HepG2 (cell line): ENCODE measurements around the gene APRT. TPM values are rescaled to one million over a fixed set of nuclear protein-coding genes. Genes with fewer than 3 reads are reported as not detected.
A peak's percentile ranks its signal among the peaks of the same experiment; 100 is the strongest.

Experiments used
- BORCS8-MEF2B ChIP-seq: sonication (generic); formaldehyde crosslinking; IDR thresholded peaks from 2 replicates; pipeline ENCODE4 v1.8.0; 2022; ENCODE audit warnings: mild to moderate bottlenecking, missing genetic modification reagents
- CC2D1A ChIP-seq: sonication (generic); formaldehyde crosslinking; IDR thresholded peaks from 2 replicates; pipeline ENCODE4 v1.8.1; 2023; ENCODE audit warnings: mild to moderate bottlenecking, missing genetic modification reagents
- CEBPB ChIP-seq: IDR thresholded peaks from 2 replicates; pipeline ENCODE4 v1.6.1; 2011; ENCODE audit warnings: low read depth, low read length, improper control_type of control experiment, borderline replicate concordance
- E2F5 ChIP-seq: sonication (generic); formaldehyde crosslinking; conservative IDR thresholded peaks from 2 replicates; pipeline ENCODE4 v1.4.0; 2020; ENCODE audit warnings: missing genetic modification reagents
- FOXA1 ChIP-seq, 2 experiments: fragments of 450-650 bp in 1 of 2; sonication (generic) in 1 of 2; formaldehyde crosslinking in 1 of 2; IDR thresholded peaks; 2 replicates each; pipeline versions ENCODE4 v1.4.0 to v1.6.1; 2016 to 2020; ENCODE audit warnings: missing genetic modification reagents in 1 of 2
- HCFC1 ChIP-seq: fragments of 150-350 bp; IDR thresholded peaks from 2 replicates; pipeline ENCODE4 v1.6.1; 2014; ENCODE audit warnings: low read depth, low read length
- HOXA5 ChIP-seq: sonication (generic); formaldehyde crosslinking; IDR thresholded peaks from 2 replicates; pipeline ENCODE4 v1.4.0; 2020; ENCODE audit warnings: missing genetic modification reagents
- HOXD1 ChIP-seq: sonication (generic); formaldehyde crosslinking; IDR thresholded peaks from 2 replicates; pipeline ENCODE4 v1.5.0; 2020; ENCODE audit warnings: missing genetic modification reagents
- LBX2 ChIP-seq: sonication (generic); formaldehyde crosslinking; IDR thresholded peaks from 2 replicates; pipeline ENCODE4 v1.5.0; 2020; ENCODE audit warnings: missing genetic modification reagents, mild to moderate bottlenecking, borderline replicate concordance
- MNT ChIP-seq: fragments of 450-650 bp; IDR thresholded peaks from 2 replicates; pipeline ENCODE4 v1.6.1; 2016
- NFKBIZ ChIP-seq: IDR thresholded peaks from 2 replicates; pipeline ENCODE4 v1.6.1; 2018; ENCODE audit warnings: missing genetic modification reagents, missing compliant biosample characterization
- PITX1 ChIP-seq: sonication (generic); formaldehyde crosslinking; IDR thresholded peaks from 2 replicates; pipeline ENCODE4 v1.5.1; 2020; ENCODE audit warnings: mild to moderate bottlenecking, missing genetic modification reagents
- REPIN1 ChIP-seq: sonication (generic); formaldehyde crosslinking; IDR thresholded peaks from 2 replicates; pipeline ENCODE4 v1.8.0; 2022; ENCODE audit warnings: missing genetic modification reagents, low read depth, mild to moderate bottlenecking, borderline replicate concordance
- SNRNP70 ChIP-seq: fragments of 200-400 bp; formaldehyde crosslinking; IDR thresholded peaks from 2 replicates; pipeline ENCODE4 v1.6.1; 2017; ENCODE audit warnings: mild to moderate bottlenecking, low read depth, low read length, moderate library complexity
- SPEN ChIP-seq: sonication (generic); formaldehyde crosslinking; IDR thresholded peaks from 2 replicates; pipeline ENCODE4 v1.5.1; 2020; ENCODE audit warnings: low read depth, mild to moderate bottlenecking, missing genetic modification reagents
- TAF1 ChIP-seq: sonication (generic); formaldehyde crosslinking; IDR thresholded peaks from 2 replicates; pipeline ENCODE4 v1.4.0; 2020; ENCODE audit warnings: missing genetic modification reagents
- THAP11 ChIP-seq: IDR thresholded peaks from 2 replicates; pipeline ENCODE4 v1.6.1; 2016; ENCODE audit warnings: missing biosample characterization, missing genetic modification reagents
- TRIM24 ChIP-seq: sonication (generic); formaldehyde crosslinking; IDR thresholded peaks from 2 replicates; pipeline ENCODE4 v1.8.0; 2022; ENCODE audit warnings: mild to moderate bottlenecking, missing genetic modification reagents
- ZBTB21 ChIP-seq: sonication (generic); formaldehyde crosslinking; IDR thresholded peaks from 2 replicates; pipeline ENCODE4 v1.4.0; 2020; ENCODE audit warnings: missing genetic modification reagents
- ZFAT ChIP-seq: sonication (generic); formaldehyde crosslinking; conservative IDR thresholded peaks from 2 replicates; pipeline ENCODE4 v1.8.1; 2023; ENCODE audit warnings: missing genetic modification reagents, inconsistent platforms
- ZFYVE20 ChIP-seq: sonication (generic); formaldehyde crosslinking; IDR thresholded peaks from 2 replicates; pipeline ENCODE4 v1.8.0; 2023; ENCODE audit warnings: low read depth, mild to moderate bottlenecking, moderate library complexity, missing genetic modification reagents, borderline replicate concordance
- ZNF24 ChIP-seq: fragments of 450-650 bp; IDR thresholded peaks from 2 replicates; pipeline ENCODE4 v1.6.1; 2017; ENCODE audit warnings: antibody characterized with exemption, mild to moderate bottlenecking
- ZNF326 ChIP-seq: sonication (generic); formaldehyde crosslinking; IDR thresholded peaks from 2 replicates; pipeline ENCODE4 v1.4.0; 2020; ENCODE audit warnings: missing genetic modification reagents, borderline replicate concordance
- ZNF580 ChIP-seq: IDR thresholded peaks from 2 replicates; pipeline ENCODE4 v1.6.1; 2016; ENCODE audit warnings: low read depth, borderline replicate concordance
- ZNF629 ChIP-seq: sonication (generic); formaldehyde crosslinking; conservative IDR thresholded peaks from 2 replicates; pipeline ENCODE4 v1.5.0; 2020; ENCODE audit warnings: missing genetic modification reagents
- ZNF644 ChIP-seq: IDR thresholded peaks from 2 replicates; pipeline ENCODE4 v1.6.1; 2016; ENCODE audit warnings: low read depth
- ZNF691 ChIP-seq: sonication (generic); formaldehyde crosslinking; IDR thresholded peaks from 2 replicates; pipeline ENCODE4 v1.4.0; 2020; ENCODE audit warnings: missing genetic modification reagents, low read depth, mild to moderate bottlenecking, borderline replicate concordance
- ZNF713 ChIP-seq: sonication (generic); formaldehyde crosslinking; IDR thresholded peaks from 2 replicates; pipeline ENCODE4 v1.4.0; 2020; ENCODE audit warnings: mild to moderate bottlenecking, missing genetic modification reagents
- polyA plus RNA-seq, 8 experiments: library from polyadenylated mRNA; depleted of rRNA in 3 of 8; stranded (reverse) in 7 of 8; unstranded in 1 of 8; fragments of >200 nt; fragmentation: Illumina TruSeq in 4 of 8; extraction: Trizol in 4 of 8; gene quantifications; 2 replicates each; pipeline versions ENCODE4 v1.2.1 to v1.2.3, GENCODE V29; 2011 to 2016; ENCODE audit warnings: low read depth in 4 of 8, missing spikeins in 1 of 8, mixed read lengths in 1 of 8; ENCODE audit not compliant: insufficient read depth in 1 of 8
- total RNA-seq, 5 experiments: library from RNA; depleted of rRNA; stranded (reverse); fragments of >200 nt; fragmentation: Illumina TruSeq; extraction: Trizol; gene quantifications; 2 replicates each; pipeline ENCODE4 v1.2.3, GENCODE V29; 2016; ENCODE audit warnings: low read depth in 1 of 5

The APRT gene
- total and polyA plus RNA-seq, 2 of the 13 experiments (the other 11 are each of a cell fraction or from before 2014, with no cell fraction given): 155 to 242 TPM

- peak; percentile 59 for TF ChIP-seq HOXD1 (CRISPR knock-in tag)
- no peak for TF ChIP-seq TRIM24 (CRISPR knock-in tag)
- no peak for TF ChIP-seq ZFAT
- no peak for TF ChIP-seq ZNF326 (CRISPR knock-in tag)
- TF ChIP-seq TAF1 (CRISPR knock-in tag): peak; percentile 98
- no peak for TF ChIP-seq ZNF24
- no peak for TF ChIP-seq BORCS8-MEF2B
- 0 out of 2 replicates have a peak, but pooled peaks have one; percentile 14 for TF ChIP-seq E2F5
- peak; percentile 93 for TF ChIP-seq SPEN (CRISPR knock-in tag)
- TF ChIP-seq ZNF691 (CRISPR knock-in tag): peak; percentile 68
- no peak for TF ChIP-seq CC2D1A (CRISPR knock-in tag)
- TF ChIP-seq PITX1 (CRISPR knock-in tag): no peak
- TF ChIP-seq ZNF644 (CRISPR knock-in tag): no peak
- no peak for TF ChIP-seq FOXA1 (IDR thresholded peaks at IDR 0.05)
- TF ChIP-seq FOXA1 (CRISPR knock-in tag; IDR thresholded peaks at IDR 0.05): peak; percentile 50
- TF ChIP-seq ZBTB21: no peak
- TF ChIP-seq REPIN1 (CRISPR knock-in tag): no peak
- TF ChIP-seq NFKBIZ (CRISPR knock-in tag): peak; percentile 62; the same call in 1 of the 2 replicates
- no peak for TF ChIP-seq HOXA5 (CRISPR knock-in tag)
- TF ChIP-seq MNT: peak; percentile 91
- TF ChIP-seq HCFC1: peak; percentile 47; the same call in 1 of the 2 replicates
- no peak for TF ChIP-seq SNRNP70
- peak; percentile 86 for TF ChIP-seq THAP11 (CRISPR knock-in tag)
- no peak for TF ChIP-seq ZFYVE20 (CRISPR knock-in tag)
- TF ChIP-seq ZNF580 (CRISPR knock-in tag): no peak; the same call in 1 of the 2 replicates
- no peak; the same call in 1 of the 2 replicates for TF ChIP-seq ZNF629 (CRISPR knock-in tag)
- TF ChIP-seq ZNF713 (CRISPR knock-in tag): no peak
- TF ChIP-seq CEBPB: no peak
- no peak for TF ChIP-seq LBX2
Measured at GRCh38 chr16:88856828-88857727, 45.4 kb upstream of the APRT start, which contains the start of the genes GALNS and TRAPPC2L (continued).
